AG04449 (cell line): Measurements from ENCODE around the gene KPNB1.

Experiments
- CTCF ChIA-PET: fragments of 350-600 bp; formaldehyde crosslinking; extraction: SDS; loops from one replicate; lab custom pipeline; 2021; ENCODE audit warnings: antibody characterized with exemption; lab: Yijun Ruan, JAX
- POLR2A ChIA-PET: fragments of 400-600, 350-600 bp; formaldehyde crosslinking; extraction: SDS; loops from one replicate; lab custom pipeline; 2020; ENCODE audit warnings: antibody characterized with exemption, inconsistent platforms; lab: Yijun Ruan, JAX
- DNase-seq: peaks from one replicate; pipeline ENCODE4 v3.0.0-alpha.2; 2010; ENCODE audit warnings: low read depth, low spot score
- H3K4me3 ChIP-seq: 2 replicates; pipeline ENCODE4 v1.5.1; 2011; ENCODE audit warnings: low read depth, mild to moderate bottlenecking, control low read depth, low read length
- TF ChIP-seq, protein P1 (sequence below): IDR thresholded peaks from one replicate; pipeline ENCODE4 v1.5.1; 2011; ENCODE audit warnings: mild to moderate bottlenecking, moderate library complexity, low read length, control low read depth, inconsistent platforms; ENCODE audit not compliant: insufficient read depth; ENCODE audit errors: missing control alignments

Gene KPNB1

DNA sequence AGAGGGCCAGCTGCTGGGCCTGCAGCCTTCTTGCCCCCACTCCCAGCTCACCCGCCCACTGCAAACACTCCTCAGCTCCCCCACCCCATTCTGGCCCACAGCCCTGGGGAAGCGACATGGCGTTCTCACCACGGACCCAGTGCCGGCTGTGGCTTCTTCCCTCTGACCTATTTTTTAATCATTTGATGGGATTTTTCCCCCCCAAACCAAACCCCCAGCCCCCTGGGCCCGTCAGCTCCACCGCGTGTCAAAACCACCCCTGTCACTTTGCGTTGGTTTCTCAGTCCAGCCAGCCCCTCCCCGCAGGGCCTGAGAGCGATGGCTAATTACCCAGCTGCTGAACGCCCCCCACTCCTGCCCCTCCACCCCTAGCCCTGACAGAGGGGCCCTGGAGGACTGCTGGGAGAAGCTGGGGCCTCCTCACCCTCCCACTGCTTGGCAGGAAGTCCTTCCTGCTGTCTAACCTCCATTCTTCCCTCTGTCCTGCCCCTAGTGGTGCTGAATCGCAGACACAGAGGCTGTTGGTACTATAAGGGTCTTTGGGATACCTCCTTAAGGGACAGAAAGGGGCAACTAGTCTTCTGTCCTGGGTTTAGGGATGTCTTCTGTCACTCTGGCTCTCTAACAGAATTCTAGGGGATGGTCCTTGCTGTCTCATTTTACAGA lies 75.9 kb downstream of the KPNB1 start:
- POLR2A ChIA-PET = no interaction called here
- no peak for DNase-seq
- H3K4me3 ChIP-seq = no peak overlapping the region
- CTCF ChIA-PET = interaction anchor here (0.6 to 1.8 kb wide), 3 partner anchors 8 to 28 kb away, joined by 3 to 7 read pairs (median 3); partner anchors contain the start of gene TBX21
- TF ChIP-seq, protein P1, sequence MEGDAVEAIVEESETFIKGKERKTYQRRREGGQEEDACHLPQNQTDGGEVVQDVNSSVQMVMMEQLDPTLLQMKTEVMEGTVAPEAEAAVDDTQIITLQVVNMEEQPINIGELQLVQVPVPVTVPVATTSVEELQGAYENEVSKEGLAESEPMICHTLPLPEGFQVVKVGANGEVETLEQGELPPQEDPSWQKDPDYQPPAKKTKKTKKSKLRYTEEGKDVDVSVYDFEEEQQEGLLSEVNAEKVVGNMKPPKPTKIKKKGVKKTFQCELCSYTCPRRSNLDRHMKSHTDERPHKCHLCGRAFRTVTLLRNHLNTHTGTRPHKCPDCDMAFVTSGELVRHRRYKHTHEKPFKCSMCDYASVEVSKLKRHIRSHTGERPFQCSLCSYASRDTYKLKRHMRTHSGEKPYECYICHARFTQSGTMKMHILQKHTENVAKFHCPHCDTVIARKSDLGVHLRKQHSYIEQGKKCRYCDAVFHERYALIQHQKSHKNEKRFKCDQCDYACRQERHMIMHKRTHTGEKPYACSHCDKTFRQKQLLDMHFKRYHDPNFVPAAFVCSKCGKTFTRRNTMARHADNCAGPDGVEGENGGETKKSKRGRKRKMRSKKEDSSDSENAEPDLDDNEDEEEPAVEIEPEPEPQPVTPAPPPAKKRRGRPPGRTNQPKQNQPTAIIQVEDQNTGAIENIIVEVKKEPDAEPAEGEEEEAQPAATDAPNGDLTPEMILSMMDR = no peak

DNA sequence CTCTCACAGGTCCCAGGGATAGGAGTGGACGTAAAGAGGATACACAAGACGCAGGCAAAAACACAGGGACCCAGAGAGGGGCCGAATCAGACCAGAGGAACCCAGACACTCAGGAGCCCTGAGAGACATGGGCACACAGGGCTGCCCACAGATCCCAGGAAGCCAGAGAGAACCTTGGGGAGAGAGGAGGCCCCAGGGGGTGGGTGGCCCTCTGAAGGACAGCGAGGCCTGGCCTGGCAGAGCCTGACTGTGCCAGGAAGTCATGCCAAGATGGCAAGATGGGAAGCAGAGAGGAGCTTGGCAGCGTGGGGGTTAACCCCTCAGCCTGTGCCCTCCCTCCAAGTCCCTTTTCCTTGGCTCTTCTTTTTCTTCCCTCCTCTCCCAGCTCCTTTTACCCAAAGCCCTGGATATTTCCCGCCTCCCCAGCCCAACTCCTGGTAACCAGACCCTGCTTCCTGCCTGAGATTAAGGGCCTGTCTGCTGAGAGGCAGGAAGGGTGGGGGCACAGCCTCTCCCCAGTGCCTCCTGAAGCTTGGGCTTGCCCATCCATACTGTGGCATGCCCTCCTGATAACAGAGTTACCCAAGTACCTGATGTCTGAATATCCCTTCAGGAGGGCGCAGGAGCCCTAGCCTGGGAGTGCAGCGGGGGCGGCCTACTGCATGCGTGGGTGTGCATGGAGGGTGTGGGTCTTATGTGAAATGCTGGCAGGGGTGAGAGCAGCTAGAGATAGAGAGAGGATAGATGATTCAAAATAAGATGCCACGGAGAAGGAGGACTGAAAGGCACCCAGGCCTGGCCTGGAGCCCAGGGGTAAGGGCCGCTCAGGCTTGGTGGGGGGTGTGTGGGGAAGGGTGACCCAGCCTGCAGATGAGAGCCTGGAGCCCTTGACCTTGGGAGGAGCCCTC lies 77.3 kb downstream of the KPNB1 start:
- POLR2A ChIA-PET = no interaction called here

DNA sequence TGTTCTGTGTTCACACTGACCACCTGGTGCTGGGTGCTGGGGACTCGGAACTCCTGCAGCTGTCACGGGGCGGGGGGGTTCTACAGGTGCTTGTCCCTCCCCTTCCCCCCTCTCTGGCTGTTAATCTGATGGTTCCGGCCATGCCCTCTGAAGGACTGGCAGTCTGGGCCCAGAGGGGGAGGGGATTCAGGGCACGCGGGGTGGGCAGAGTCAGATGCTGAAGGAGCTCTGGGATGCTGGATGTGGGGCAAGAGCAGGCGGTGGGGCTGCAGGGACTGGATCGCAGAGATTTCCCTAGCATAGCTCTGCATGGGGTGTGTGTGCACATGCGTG lies 78.0 kb downstream of the KPNB1 start:
- H3K4me3 ChIP-seq = no peak overlapping the region
- TF ChIP-seq, protein P1 = no peak
- no peak for DNase-seq
- ChIA-PET POLR2A (no interaction called here), CTCF (interaction anchor here (1.4 to 1.5 kb wide), 2 partner anchors 14 to 30 kb away, joined by 3 read pairs; no protein-coding TSS in a partner anchor)

More for the DNA sequence above, 77.3 kb downstream of the KPNB1 start:
- CTCF ChIA-PET = interaction anchor here (1.4 to 1.5 kb wide), 2 partner anchors 15 to 29 kb away, joined by 3 read pairs; no protein-coding TSS in a partner anchor
- TF ChIP-seq, protein P1 = no peak
- no peak overlapping the region for H3K4me3 ChIP-seq
- DNase-seq = no peak

DNA sequence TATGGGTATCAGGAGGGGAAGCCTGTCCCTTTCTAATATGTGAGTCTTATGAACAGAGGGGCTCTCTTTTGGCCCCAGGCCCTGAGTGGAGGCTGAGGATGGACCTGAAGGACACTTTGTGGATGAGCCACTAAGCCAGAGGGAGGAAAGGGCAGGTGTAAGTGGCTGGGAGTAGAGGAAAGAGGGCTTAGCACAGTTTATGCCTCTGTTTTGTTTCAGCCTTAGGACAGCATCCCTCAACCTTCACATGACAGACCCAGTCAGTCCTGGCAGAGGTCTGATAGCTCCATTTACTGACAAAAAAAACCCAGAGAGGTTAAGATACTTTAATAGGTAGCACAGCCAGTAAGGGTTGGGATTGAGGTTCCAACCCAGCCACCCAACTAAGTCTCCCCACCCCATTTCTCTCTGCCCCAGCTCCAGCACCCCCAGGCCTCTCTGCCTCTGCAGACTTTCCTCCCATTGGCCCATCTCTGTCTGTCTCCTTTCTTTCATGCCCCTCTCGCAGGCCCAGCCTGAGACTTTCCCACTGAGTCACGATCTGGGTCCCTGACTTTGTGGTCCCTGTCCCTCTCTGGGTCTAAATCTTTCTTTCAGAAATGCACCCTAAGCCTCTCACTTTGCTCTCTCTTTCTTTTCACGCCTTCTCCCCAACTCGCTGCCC lies 78.6 kb downstream of the KPNB1 start:
- H3K4me3 ChIP-seq = no peak overlapping the region
- POLR2A ChIA-PET = no interaction called here
- CTCF ChIA-PET = interaction anchor here (1.4 to 1.5 kb wide), 2 partner anchors 13 to 30 kb away, joined by 3 read pairs; no protein-coding TSS in a partner anchor

DNA sequence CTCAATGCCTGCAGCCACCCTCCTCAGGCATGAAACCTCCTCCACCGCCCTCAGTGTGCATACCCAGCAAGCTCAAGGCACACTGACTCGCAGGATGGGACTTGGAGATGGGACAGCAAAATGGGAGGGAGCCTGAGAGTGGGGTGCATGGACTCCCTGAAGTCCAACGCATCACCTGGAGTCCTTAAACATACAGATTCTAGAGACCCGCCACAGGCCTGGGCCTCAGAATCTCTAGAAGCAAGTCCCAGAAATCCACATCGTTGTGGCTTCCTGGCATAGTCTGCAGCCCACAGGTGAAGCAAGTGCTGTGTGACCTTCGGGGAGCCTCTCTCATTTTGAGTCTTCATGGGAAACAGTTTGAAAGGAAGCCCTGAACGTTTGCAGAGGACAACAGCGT lies 79.8 kb downstream of the KPNB1 start:
- CTCF ChIA-PET = interaction anchor here (1.2 kb wide), 1 partner anchor 12 kb away, joined by 3 read pairs; no protein-coding TSS in a partner anchor
- POLR2A ChIA-PET = no interaction called here
- TF ChIP-seq, protein P1 = no peak
- H3K4me3 ChIP-seq = no peak overlapping the region
- DNase-seq = no peak

More for the DNA sequence above, 78.6 kb downstream of the KPNB1 start:
- TF ChIP-seq, protein P1 = no peak
- no peak for DNase-seq
